HCT116 (cell line): ENCODE results near the gene UBE2D2.

ENCODE experiments used
- ATF3 ChIP-seq: IDR thresholded peaks from 2 replicates; pipeline ENCODE4 v1.6.1; 2012
- POLR2A ChIP-seq: IDR thresholded peaks from 2 replicates; pipeline ENCODE4 v1.7.0; 2011; ENCODE audit warnings: borderline replicate concordance; ENCODE audit not compliant: insufficient read depth, insufficient read length; ENCODE audit errors: extremely low read depth
- POLR2AphosphoS5 ChIP-seq: IDR thresholded peaks from 2 replicates; pipeline ENCODE4 v1.6.1; 2011; ENCODE audit warnings: mild to moderate bottlenecking, low read depth, low read length, moderate library complexity
- REST ChIP-seq: IDR thresholded peaks from 2 replicates; pipeline ENCODE4 v1.6.1; 2012; ENCODE audit warnings: low read depth
- SIN3A ChIP-seq: IDR thresholded peaks from 2 replicates; pipeline ENCODE4 v1.6.1; 2012; ENCODE audit warnings: low read depth
- SP1 ChIP-seq: IDR thresholded peaks from 2 replicates; pipeline ENCODE4 v1.6.1; 2012; ENCODE audit warnings: low read depth
- TF ChIP-seq, protein P1 (sequence below), 3 experiments: fragments of 200-600 bp in 1 of 3; sonication (generic) in 1 of 3; IDR thresholded peaks in 2 of 3; conservative IDR thresholded peaks in 1 of 3; 2 replicates each; pipeline ENCODE4 v1.5.1; 2012 to 2017; ENCODE audit warnings: low read depth in 2 of 3, low read length in 2 of 3, antibody characterized with exemption in 1 of 3, borderline replicate concordance in 1 of 3, control low read depth in 1 of 3, mild to moderate bottlenecking in 1 of 3, mixed read lengths in 1 of 3, mixed run types in 1 of 3, moderate library complexity in 1 of 3; ENCODE audit not compliant: insufficient read depth in 1 of 3

GRCh38 chr5:139593716-139594319 is 32.7 kb downstream of the UBE2D2 start:
- no peak for TF ChIP-seq POLR2A
- TF ChIP-seq POLR2AphosphoS5: no peak
- TF ChIP-seq, protein P1, sequence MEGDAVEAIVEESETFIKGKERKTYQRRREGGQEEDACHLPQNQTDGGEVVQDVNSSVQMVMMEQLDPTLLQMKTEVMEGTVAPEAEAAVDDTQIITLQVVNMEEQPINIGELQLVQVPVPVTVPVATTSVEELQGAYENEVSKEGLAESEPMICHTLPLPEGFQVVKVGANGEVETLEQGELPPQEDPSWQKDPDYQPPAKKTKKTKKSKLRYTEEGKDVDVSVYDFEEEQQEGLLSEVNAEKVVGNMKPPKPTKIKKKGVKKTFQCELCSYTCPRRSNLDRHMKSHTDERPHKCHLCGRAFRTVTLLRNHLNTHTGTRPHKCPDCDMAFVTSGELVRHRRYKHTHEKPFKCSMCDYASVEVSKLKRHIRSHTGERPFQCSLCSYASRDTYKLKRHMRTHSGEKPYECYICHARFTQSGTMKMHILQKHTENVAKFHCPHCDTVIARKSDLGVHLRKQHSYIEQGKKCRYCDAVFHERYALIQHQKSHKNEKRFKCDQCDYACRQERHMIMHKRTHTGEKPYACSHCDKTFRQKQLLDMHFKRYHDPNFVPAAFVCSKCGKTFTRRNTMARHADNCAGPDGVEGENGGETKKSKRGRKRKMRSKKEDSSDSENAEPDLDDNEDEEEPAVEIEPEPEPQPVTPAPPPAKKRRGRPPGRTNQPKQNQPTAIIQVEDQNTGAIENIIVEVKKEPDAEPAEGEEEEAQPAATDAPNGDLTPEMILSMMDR (IDR thresholded peaks at IDR 0.05 in 2 of 3, conservative IDR thresholded peaks at IDR 0.05 in 1 of 3; ENCODE audit: borderline replicate concordance in 1 of 3, insufficient read depth in 1 of 3, low read depth in 2 of 3, low read length in 2 of 3): no peak
- no peak for TF ChIP-seq REST
- TF ChIP-seq SP1: no peak; the same call in 1 of the 2 replicates
- no peak for TF ChIP-seq ATF3
- TF ChIP-seq SIN3A: no peak
